RWPE2 (cell line): ENCODE measurements around the gene SULF2.
A peak's percentile ranks its signal among the peaks of the same experiment; 100 is the strongest.

Experiments
- ATAC-seq: fragments of 200-7000 bp; cut with Tn5 transposase; 3 replicates; pipeline ENCODE4 v1.9.1; 2021; ENCODE audit warnings: low read depth
- DNase-seq: peaks from one replicate; pipeline ENCODE4 v3.0.0-alpha.2; 2020; ENCODE audit warnings: low spot score
- H3K27ac ChIP-seq: fragments of 450-650 bp; 2 replicates; pipeline ENCODE4 v1.5.1; 2017; ENCODE audit warnings: mild to moderate bottlenecking; ENCODE audit not compliant: poor library complexity, severe bottlenecking
- H3K27me3 ChIP-seq: fragments of 250-450 bp; sonication (Bioruptor Pico); 2 replicates; pipeline ENCODE4 v1.5.1; 2021; ENCODE audit warnings: mild to moderate bottlenecking, moderate library complexity; ENCODE audit not compliant: insufficient read depth, poor library complexity, severe bottlenecking
- H3K36me3 ChIP-seq: fragments of 250-450 bp; sonication (Bioruptor Pico); 2 replicates; pipeline ENCODE4 v1.5.1; 2020; ENCODE audit warnings: low read depth, mild to moderate bottlenecking, moderate library complexity
- H3K4me1 ChIP-seq: fragments of 250-450 bp; sonication (Bioruptor Pico); 2 replicates; pipeline ENCODE4 v1.5.1; 2021; ENCODE audit warnings: mild to moderate bottlenecking, moderate library complexity; ENCODE audit not compliant: insufficient read depth, poor library complexity, severe bottlenecking
- H3K4me3 ChIP-seq: fragments of 250-450 bp; sonication (Bioruptor Pico); 2 replicates; pipeline ENCODE4 v1.5.1; 2021; ENCODE audit warnings: mild to moderate bottlenecking, moderate library complexity; ENCODE audit not compliant: severe bottlenecking
- H3K9me3 ChIP-seq: fragments of 250-450 bp; sonication (Bioruptor Pico); 2 replicates; pipeline ENCODE4 v1.5.1; 2021; ENCODE audit warnings: mild to moderate bottlenecking, moderate library complexity; ENCODE audit not compliant: severe bottlenecking
- CTCF ChIP-seq: fragments of 450-650 bp; IDR thresholded peaks from one replicate; pipeline ENCODE4 v1.5.1; 2017; ENCODE audit warnings: mild to moderate bottlenecking, moderate library complexity; ENCODE audit not compliant: poor library complexity, severe bottlenecking

The SULF2 gene

GRCh38 chr20:47765271-47765670 lies 20.0 kb downstream of the SULF2 start:
- DNase-seq (no peak), ATAC-seq (no peak)
- Histone ChIP-seq H3K27ac (peak overlapping the region; percentile 67), H3K4me1 (peaks cover 6% of the 10 kb centered on the region), H3K9me3 (no peaks in the 10 kb centered on the region), H3K27me3 (no peaks in the 10 kb centered on the region), H3K36me3 (peaks cover 57% of the 10 kb centered on the region), H3K4me3 (no peak overlapping the region)
- no peak for TF ChIP-seq CTCF

- Histone ChIP-seq H3K36me3 (peaks cover 58% of the 10 kb centered on the region), H3K27me3 (no peaks in the 10 kb centered on the region), H3K4me3 (no peak overlapping the region), H3K9me3 (no peaks in the 10 kb centered on the region), H3K27ac (no peak overlapping the region), H3K4me1 (peaks cover 6% of the 10 kb centered on the region)
- DNase-seq (no peak), ATAC-seq (peak; percentile 30; the same call in 2 of the 3 replicates)
- no peak for TF ChIP-seq CTCF
Observed at GRCh38 chr20:47764154-47764733, 21.0 kb downstream of the SULF2 start.

- no peak overlapping the region for H3K4me3 ChIP-seq
- no peak for DNase-seq
- H3K36me3 ChIP-seq: peaks cover 64% of the 10 kb centered on the region
- peaks cover 6% of the 10 kb centered on the region for H3K4me1 ChIP-seq
- no peak for TF ChIP-seq CTCF
- H3K27me3 ChIP-seq: no peaks in the 10 kb centered on the region
- no peaks in the 10 kb centered on the region for H3K9me3 ChIP-seq
- no peak for ATAC-seq
- no peak overlapping the region for H3K27ac ChIP-seq
Observed at GRCh38 chr20:47762699-47763268, 22.5 kb downstream of the SULF2 start.

GRCh38 chr20:47761482-47762047 lies 23.7 kb downstream of the SULF2 start:
- ATAC-seq: no peak
- Histone ChIP-seq H3K27me3 (no peaks in the 10 kb centered on the region), H3K27ac (no peak overlapping the region), H3K4me1 (peaks cover 6% of the 10 kb centered on the region), H3K36me3 (peaks cover 76% of the 10 kb centered on the region), H3K4me3 (no peak overlapping the region), H3K9me3 (no peaks in the 10 kb centered on the region)
- TF ChIP-seq CTCF: no peak
- no peak for DNase-seq
